Smooth muscle cell (in vitro differentiated cells): ENCODE results near the gene TMEM128. TPM values are rescaled to one million over a fixed set of nuclear protein-coding genes. Genes with fewer than 3 reads are reported as not detected.

Experiments
- DNase-seq: peaks from one replicate; lab custom pipeline; 2025; ENCODE audit not compliant: unreplicated experiment; lab: John Stamatoyannopoulos, UW
- H2AFZ ChIP-seq: fragments of 200-600 bp; sonication (generic); 2 replicates; pipeline ENCODE4 v1.6.0; 2016; ENCODE audit warnings: antibody characterized with exemption, low read depth, mild to moderate bottlenecking
- H3F3A ChIP-seq: fragments of 200-600 bp; sonication (generic); 2 replicates; pipeline ENCODE4 v1.6.0; 2017; ENCODE audit warnings: antibody characterized with exemption, low read depth
- H3K27ac ChIP-seq: fragments of 200-600 bp; sonication (generic); 2 replicates; pipeline ENCODE4 v1.5.1; 2016; ENCODE audit warnings: low read depth, mild to moderate bottlenecking
- H3K27me3 ChIP-seq: fragments of 200-600 bp; sonication (generic); 2 replicates; pipeline ENCODE4 v1.6.1; 2016; ENCODE audit warnings: low read depth, mild to moderate bottlenecking
- H3K36me3 ChIP-seq: fragments of 200-600 bp; sonication (generic); 2 replicates; pipeline ENCODE4 v1.5.1; 2016; ENCODE audit warnings: low read depth
- H3K4me1 ChIP-seq: fragments of 200-600 bp; sonication (generic); 2 replicates; pipeline ENCODE4 v1.5.1; 2016; ENCODE audit warnings: low read depth
- H3K4me2 ChIP-seq: fragments of 200-600 bp; sonication (generic); 2 replicates; pipeline ENCODE4 v1.6.0; 2016; ENCODE audit warnings: mild to moderate bottlenecking
- H3K4me3 ChIP-seq: fragments of 200-600 bp; sonication (generic); 2 replicates; pipeline ENCODE4 v1.5.1; 2016; ENCODE audit warnings: mild to moderate bottlenecking
- H3K79me2 ChIP-seq: fragments of 200-600 bp; sonication (generic); 2 replicates; pipeline ENCODE4 v1.6.0; 2016; ENCODE audit warnings: low read depth, mild to moderate bottlenecking
- H3K9ac ChIP-seq: fragments of 200-600 bp; sonication (generic); 2 replicates; pipeline ENCODE4 v1.6.0; 2016; ENCODE audit warnings: low read depth
- H3K9me3 ChIP-seq: fragments of 200-600 bp; sonication (generic); replicated peaks from 2 replicates; pipeline ENCODE4 v1.5.1; 2016; ENCODE audit warnings: low read depth
- H4K20me1 ChIP-seq: fragments of 200-600 bp; sonication (generic); 2 replicates; pipeline ENCODE4 v1.6.0; 2016; ENCODE audit warnings: low read depth
- CTCF ChIP-seq: fragments of 200-600 bp; sonication (generic); IDR thresholded peaks from 2 replicates; pipeline ENCODE4 v1.5.1; 2017; ENCODE audit warnings: borderline replicate concordance, mild to moderate bottlenecking, antibody characterized with exemption; ENCODE audit not compliant: insufficient read depth, poor library complexity, severe bottlenecking
- WGBS: methylation state at CpG from one replicate; pipeline ENCODE4 v1.1.7; 2016; ENCODE audit warnings: low lambda C conversion rate; 5-methylcytosine and 5-hydroxymethylcytosine counted together
- polyA plus RNA-seq: library from polyadenylated mRNA; unstranded; fragments of >200 nt; fragmentation: Nextera tagmentation; extraction: Ambion mirVana; gene quantifications from 2 replicates; pipeline ENCODE4 v1.2.1, GENCODE V29; 2016
- total RNA-seq: library from RNA; depleted of rRNA; stranded (reverse); fragments of >200 nt; gene quantifications from 2 replicates; pipeline ENCODE4 v1.2.3, GENCODE V29; 2014

The TMEM128 gene
- total and polyA plus RNA-seq, 2 experiments from 2014 or later = 44.2 to 45.4 TPM

- H3K4me1 ChIP-seq = no peaks in the 10 kb centered on the region
- TF ChIP-seq CTCF = no peak
- H2AFZ ChIP-seq = no peak overlapping the region
- no peak for DNase-seq
- peaks cover 14% of the 10 kb centered on the region for H3K36me3 ChIP-seq
- H4K20me1 ChIP-seq = no peaks in the 10 kb centered on the region
- H3K9me3 ChIP-seq = no peaks in the 10 kb centered on the region
- H3K27ac ChIP-seq = no peak overlapping the region
- no peaks in the 10 kb centered on the region for H3K79me2 ChIP-seq
- H3K9ac ChIP-seq = no peak overlapping the region
- H3K27me3 ChIP-seq = no peaks in the 10 kb centered on the region
- WGBS = 88% methylated on average over 6 of the region's 6 CpGs
- no peak overlapping the region for H3K4me3 ChIP-seq
- no peaks in the 10 kb centered on the region for H3F3A ChIP-seq
- no peak overlapping the region for H3K4me2 ChIP-seq
Observed at GRCh38 chr4:4277531-4277930, 29.5 kb upstream of the TMEM128 start.

- no peak for TF ChIP-seq CTCF
- no peaks in the 10 kb centered on the region for H4K20me1 ChIP-seq
- no peaks in the 10 kb centered on the region for H3K27me3 ChIP-seq
- H3K4me2 ChIP-seq = no peak overlapping the region
- H3K79me2 ChIP-seq = no peaks in the 10 kb centered on the region
- no peak for DNase-seq
- H2AFZ ChIP-seq = no peak overlapping the region
- H3K9me3 ChIP-seq = no peaks in the 10 kb centered on the region
- H3K9ac ChIP-seq = no peak overlapping the region
- WGBS = 95% methylated on average over 14 of the region's 14 CpGs
- H3K36me3 ChIP-seq = peaks cover 8% of the 10 kb centered on the region
- no peaks in the 10 kb centered on the region for H3F3A ChIP-seq
- H3K4me1 ChIP-seq = no peaks in the 10 kb centered on the region
- no peak overlapping the region for H3K4me3 ChIP-seq
- no peak overlapping the region for H3K27ac ChIP-seq
Observed at GRCh38 chr4:4274226-4274625, 26.2 kb upstream of the TMEM128 start.

GRCh38 chr4:4271912-4272311 lies 23.9 kb upstream of the TMEM128 start:
- Histone ChIP-seq H3K4me3 (no peak overlapping the region), H3K9ac (no peak overlapping the region), H3K4me2 (no peak overlapping the region), H3K79me2 (no peaks in the 10 kb centered on the region), H3K36me3 (peaks cover 7% of the 10 kb centered on the region), H3K27me3 (no peaks in the 10 kb centered on the region), H3F3A (no peaks in the 10 kb centered on the region), H2AFZ (no peak overlapping the region), H3K27ac (no peak overlapping the region), H4K20me1 (no peaks in the 10 kb centered on the region), H3K4me1 (no peaks in the 10 kb centered on the region), H3K9me3 (no peaks in the 10 kb centered on the region)
- DNase-seq = no peak
- WGBS = 94% methylated on average over 10 of the region's 10 CpGs
- no peak for TF ChIP-seq CTCF

- no peaks in the 10 kb centered on the region for H3K9me3 ChIP-seq
- no peak overlapping the region for H3K4me3 ChIP-seq
- H3K79me2 ChIP-seq = no peaks in the 10 kb centered on the region
- no peaks in the 10 kb centered on the region for H3K4me1 ChIP-seq
- H4K20me1 ChIP-seq = no peaks in the 10 kb centered on the region
- no peak overlapping the region for H2AFZ ChIP-seq
- TF ChIP-seq CTCF = no peak
- no peak overlapping the region for H3K9ac ChIP-seq
- H3K27me3 ChIP-seq = no peaks in the 10 kb centered on the region
- no peaks in the 10 kb centered on the region for H3F3A ChIP-seq
- 81% methylated on average over 4 of the region's 4 CpGs for WGBS
- H3K36me3 ChIP-seq = peaks cover 7% of the 10 kb centered on the region
- no peak overlapping the region for H3K4me2 ChIP-seq
- no peak overlapping the region for H3K27ac ChIP-seq
- DNase-seq = no peak
Observed at GRCh38 chr4:4270529-4270928, 22.5 kb upstream of the TMEM128 start.
